Fibroblast of pulmonary artery (primary cell): ENCODE data around the gene PSTK.

Experiments
- DNase-seq: peaks from one replicate; pipeline ENCODE4 v3.0.0-alpha.2; 2010; ENCODE audit warnings: low read depth
- H3K4me3 ChIP-seq: replicated peaks from 2 replicates; pipeline ENCODE4 v1.5.1; 2011; ENCODE audit warnings: low read depth, mild to moderate bottlenecking, control low read depth, low read length, moderate library complexity
- TF ChIP-seq, protein P1 (sequence below): IDR thresholded peaks from 2 replicates; pipeline ENCODE4 v1.5.1; 2011; ENCODE audit warnings: mild to moderate bottlenecking, control low read depth, low read length, inconsistent platforms; ENCODE audit errors: missing control alignments

The PSTK gene

GRCh38 chr10:123009105-123009820, 29.1 kb downstream of the PSTK start:
- TF ChIP-seq, protein P1, sequence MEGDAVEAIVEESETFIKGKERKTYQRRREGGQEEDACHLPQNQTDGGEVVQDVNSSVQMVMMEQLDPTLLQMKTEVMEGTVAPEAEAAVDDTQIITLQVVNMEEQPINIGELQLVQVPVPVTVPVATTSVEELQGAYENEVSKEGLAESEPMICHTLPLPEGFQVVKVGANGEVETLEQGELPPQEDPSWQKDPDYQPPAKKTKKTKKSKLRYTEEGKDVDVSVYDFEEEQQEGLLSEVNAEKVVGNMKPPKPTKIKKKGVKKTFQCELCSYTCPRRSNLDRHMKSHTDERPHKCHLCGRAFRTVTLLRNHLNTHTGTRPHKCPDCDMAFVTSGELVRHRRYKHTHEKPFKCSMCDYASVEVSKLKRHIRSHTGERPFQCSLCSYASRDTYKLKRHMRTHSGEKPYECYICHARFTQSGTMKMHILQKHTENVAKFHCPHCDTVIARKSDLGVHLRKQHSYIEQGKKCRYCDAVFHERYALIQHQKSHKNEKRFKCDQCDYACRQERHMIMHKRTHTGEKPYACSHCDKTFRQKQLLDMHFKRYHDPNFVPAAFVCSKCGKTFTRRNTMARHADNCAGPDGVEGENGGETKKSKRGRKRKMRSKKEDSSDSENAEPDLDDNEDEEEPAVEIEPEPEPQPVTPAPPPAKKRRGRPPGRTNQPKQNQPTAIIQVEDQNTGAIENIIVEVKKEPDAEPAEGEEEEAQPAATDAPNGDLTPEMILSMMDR = no peak
- DNase-seq = no peak
- H3K4me3 ChIP-seq = peak overlapping the region; percentile 78

DNA sequence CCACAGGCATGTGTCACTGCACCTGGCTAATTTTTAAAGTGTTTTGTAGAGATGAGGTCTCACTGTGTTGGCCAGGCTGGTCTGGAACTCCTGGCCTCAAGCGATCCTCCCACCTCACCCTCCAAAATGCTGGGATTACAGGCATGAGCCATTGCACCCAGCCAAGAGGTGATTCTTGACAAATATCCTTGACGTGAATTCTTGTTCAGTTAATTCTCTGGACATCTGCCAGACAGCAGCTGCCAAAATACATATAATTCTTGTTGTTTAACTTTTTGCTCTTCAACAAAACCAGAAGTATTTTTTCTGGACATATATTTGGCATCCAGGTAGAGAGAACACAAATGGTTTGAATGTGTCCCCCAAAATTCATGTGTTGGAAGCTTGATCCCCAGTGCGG, 31.8 kb downstream of the PSTK start:
- DNase-seq = no peak
- TF ChIP-seq, protein P1 = no peak
- H3K4me3 ChIP-seq = no peak overlapping the region

- no peak for DNase-seq
- TF ChIP-seq, protein P1 = no peak
- H3K4me3 ChIP-seq = no peak overlapping the region
Measured at GRCh38 chr10:123013456-123014419, 33.5 kb downstream of the PSTK start.

- no peak for DNase-seq
- H3K4me3 ChIP-seq = no peak overlapping the region
- TF ChIP-seq, protein P1 = no peak
Measured at GRCh38 chr10:123014772-123015171, 34.6 kb downstream of the PSTK start.

DNA sequence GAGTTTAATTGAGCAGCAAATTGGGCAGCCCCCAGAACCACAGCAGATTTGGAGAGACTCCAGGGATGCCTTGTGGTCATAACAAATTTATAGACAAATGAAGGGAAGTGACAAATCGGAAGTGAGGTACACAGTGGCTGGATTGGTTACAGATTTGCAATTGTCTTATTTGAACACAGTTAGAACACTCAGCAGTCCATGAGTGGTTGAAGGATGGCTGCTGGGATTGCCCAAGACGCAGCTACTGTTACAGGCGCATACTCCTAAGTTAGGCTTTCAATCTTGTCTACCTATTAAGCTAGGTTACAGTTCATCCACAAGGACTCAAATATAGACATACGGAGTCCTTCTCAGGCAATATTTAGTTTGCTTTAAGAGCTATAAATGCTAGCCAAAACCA, 36.0 kb downstream of the PSTK start:
- DNase-seq = no peak
- TF ChIP-seq, protein P1 = no peak
- no peak overlapping the region for H3K4me3 ChIP-seq

- H3K4me3 ChIP-seq = no peak overlapping the region
- TF ChIP-seq, protein P1 = no peak
- DNase-seq = no peak
Measured at GRCh38 chr10:123017421-123018165, 37.4 kb downstream of the PSTK start.
